Measurements from ENCODE around the gene OR2V2.
"Not testable (repeated sequence)": the region's sequence is repeated elsewhere in the genome, so short reads cannot be mapped to it uniquely, and the experiment has no call there.

OR2V2 gene

GRCh38 chr5:181170237-181170825 lies 22.9 kb downstream of the OR2V2 start:
- no peak for DNase-seq

- DNase-seq: no peak
Measured at GRCh38 chr5:181170996-181171395, 23.6 kb downstream of the OR2V2 start.

GRCh38 chr5:181171782-181172181 lies 24.4 kb downstream of the OR2V2 start:
- DNase-seq: no peak

GRCh38 chr5:181173027-181173419 lies 25.6 kb downstream of the OR2V2 start:
- peak; percentile 57 for DNase-seq

- peak; percentile 76 for DNase-seq
Measured at GRCh38 chr5:181173420-181174342, 26.3 kb downstream of the OR2V2 start.

GRCh38 chr5:181176254-181176952 lies 29.0 kb downstream of the OR2V2 start:
- no peak for DNase-seq

- DNase-seq: not testable (repeated sequence)
Measured at GRCh38 chr5:181177559-181177958, 30.2 kb downstream of the OR2V2 start.

- peak; percentile 72 for DNase-seq
Measured at GRCh38 chr5:181181650-181182565, 34.5 kb downstream of the OR2V2 start.

GRCh38 chr5:181182651-181183050 lies 35.3 kb downstream of the OR2V2 start:
- no peak for DNase-seq

GRCh38 chr5:181184845-181185216 lies 37.4 kb downstream of the OR2V2 start:
- DNase-seq: no peak

GRCh38 chr5:181185560-181185959 lies 38.2 kb downstream of the OR2V2 start:
- DNase-seq: no peak

- DNase-seq: no peak
Measured at GRCh38 chr5:181186022-181186421, 38.6 kb downstream of the OR2V2 start.

- no peak for DNase-seq
Measured at GRCh38 chr5:181186986-181187499, 39.7 kb downstream of the OR2V2 start.

GRCh38 chr5:181187500-181188213 lies 40.3 kb downstream of the OR2V2 start:
- DNase-seq: peak; percentile 76

- DNase-seq: peak; percentile 84
Measured at GRCh38 chr5:181188700-181189362, 41.4 kb downstream of the OR2V2 start.

- DNase-seq: peak; percentile 50
Measured at GRCh38 chr5:181189363-181189961, 42.1 kb downstream of the OR2V2 start.

- peak; percentile 44 for DNase-seq
Measured at GRCh38 chr5:181189962-181190710, 42.8 kb downstream of the OR2V2 start.

- peak; percentile 69 for DNase-seq
Measured at GRCh38 chr5:181190711-181191525, 43.5 kb downstream of the OR2V2 start.

Measured in RPMI8226 (cell line).